Mesendoderm (in vitro differentiated cells): Measurements from ENCODE around the gene DNAJB5. TPM values are rescaled to one million over a fixed set of nuclear protein-coding genes. Genes with fewer than 3 reads are reported as not detected.
"Not testable (repeated sequence)": the region's sequence is repeated elsewhere in the genome, so short reads cannot be mapped to it uniquely, and the experiment has no call there.

Source experiments
- DNase-seq: peaks from one replicate; pipeline ENCODE4 v3.0.0; 2013
- H2AK5ac ChIP-seq: 2 replicates; pipeline ENCODE4 v1.6.1; 2013; ENCODE audit warnings: low read length, inconsistent platforms
- H2BK120ac ChIP-seq: 2 replicates; pipeline ENCODE4 v1.6.1; 2013; ENCODE audit warnings: low read depth, mild to moderate bottlenecking, low read length, moderate library complexity, mixed read lengths
- H2BK15ac ChIP-seq: replicated peaks from 2 replicates; pipeline ENCODE4 v1.6.1; 2013; ENCODE audit warnings: low read depth, mild to moderate bottlenecking, moderate library complexity
- H2BK5ac ChIP-seq: 2 replicates; pipeline ENCODE4 v1.6.1; 2013; ENCODE audit warnings: low read length, inconsistent platforms
- H3K18ac ChIP-seq: 2 replicates; pipeline ENCODE4 v1.6.1; 2013; ENCODE audit warnings: mild to moderate bottlenecking, low read length, mixed read lengths
- H3K23ac ChIP-seq: one replicate; pipeline ENCODE4 v1.6.1; 2013; ENCODE audit warnings: low read length
- H3K27ac ChIP-seq: 2 replicates; pipeline ENCODE4 v1.5.1; 2013; ENCODE audit warnings: low read depth, mild to moderate bottlenecking, inconsistent platforms, low read length, moderate library complexity
- H3K27me3 ChIP-seq: 2 replicates; pipeline ENCODE4 v1.6.1; 2013; ENCODE audit warnings: low read length, control low read depth, mild to moderate bottlenecking, inconsistent platforms; ENCODE audit not compliant: insufficient read depth, poor library complexity
- H3K36me3 ChIP-seq: 2 replicates; pipeline ENCODE4 v1.6.1; 2013; ENCODE audit warnings: low read length, inconsistent platforms; ENCODE audit not compliant: control insufficient read depth, insufficient read depth
- H3K4ac ChIP-seq: one replicate; pipeline ENCODE4 v1.6.1; 2013; ENCODE audit warnings: low read depth, mild to moderate bottlenecking, low read length, moderate library complexity
- H3K4me1 ChIP-seq: 2 replicates; pipeline ENCODE4 v1.6.1; 2013; ENCODE audit warnings: low read depth, low read length, inconsistent platforms; ENCODE audit not compliant: control insufficient read depth
- H3K4me2 ChIP-seq: 2 replicates; pipeline ENCODE4 v1.6.1; 2013; ENCODE audit warnings: low read length
- H3K4me3 ChIP-seq: 2 replicates; pipeline ENCODE4 v1.5.1; 2013; ENCODE audit warnings: mild to moderate bottlenecking, low read length
- H3K56ac ChIP-seq: one replicate; pipeline ENCODE4 v1.6.1; 2013; ENCODE audit warnings: low read length
- H3K79me1 ChIP-seq: 2 replicates; pipeline ENCODE4 v1.6.1; 2013; ENCODE audit warnings: low read length, inconsistent platforms
- H3K79me2 ChIP-seq: 2 replicates; pipeline ENCODE4 v1.6.1; 2013; ENCODE audit warnings: mild to moderate bottlenecking, low read length; ENCODE audit not compliant: control insufficient read depth, insufficient read depth
- H3K9ac ChIP-seq: 2 replicates; pipeline ENCODE4 v1.6.1; 2013; ENCODE audit warnings: low read length, inconsistent platforms
- H4K5ac ChIP-seq: one replicate; pipeline ENCODE4 v1.6.1; 2013; ENCODE audit warnings: low read length
- H4K8ac ChIP-seq: one replicate; pipeline ENCODE4 v1.6.1; 2013; ENCODE audit warnings: low read depth, mild to moderate bottlenecking, control low read depth, low read length, moderate library complexity
- WGBS: extraction: QIAGEN DNeasy Blood & Tissue Kit; methylation state at CpG from one replicate; pipeline ENCODE4 v1.1.7; 2013; ENCODE audit warnings: low lambda C conversion rate, missing lambda C conversion rate; ENCODE audit not compliant: insufficient coverage; ENCODE audit errors: extremely low coverage; 5-methylcytosine and 5-hydroxymethylcytosine counted together
- polyA plus RNA-seq, 2 experiments: library from polyadenylated mRNA; stranded (reverse); fragments of 200-250 nt; gene quantifications; one replicate each; pipeline ENCODE4 v1.2.3, GENCODE V29; 2013

DNAJB5 gene
- 24.8 TPM for polyA plus RNA-seq (2013, experiment 1 of 2)
- polyA plus RNA-seq (2013, experiment 2 of 2), result 25.9 TPM

- peak within 1 kb of the TSS; percentile 89 for H3K4me2 ChIP-seq
- H3K4me1 ChIP-seq, result peaks cover 19% of the 10 kb centered on the region
Observed at GRCh38 chr9:34989003-34989945, at the start of gene DNAJB5. Gene DNAJB5 (plus strand): TSS chr9:34989745. CDS start chr9:34990631, 886 bp downstream.

GRCh38 chr9:34939989-34940388 lies 49.6 kb upstream of the DNAJB5 start:
- H3K27me3 ChIP-seq, H3K18ac ChIP-seq, H4K5ac ChIP-seq, H2BK5ac ChIP-seq, H2AK5ac ChIP-seq, H2BK120ac ChIP-seq, H3K79me2 ChIP-seq, H4K8ac ChIP-seq, H3K4ac ChIP-seq, H2BK15ac ChIP-seq, H3K4me2 ChIP-seq, H3K4me3 ChIP-seq, H3K4me1 ChIP-seq, H3K27ac ChIP-seq, H3K56ac ChIP-seq, H3K23ac ChIP-seq, H3K9ac ChIP-seq, H3K36me3 ChIP-seq, H3K79me1 ChIP-seq: not testable (repeated sequence)
- peak; percentile 50 for DNase-seq

More at GRCh38 chr9:34989003-34989945, at the start of gene DNAJB5:
- peak; percentile 100 for DNase-seq
- Histone ChIP-seq H2BK15ac (no peak within 1 kb of the TSS), H3K9ac (peak within 1 kb of the TSS; percentile 88), H3K27ac (peak within 1 kb of the TSS; percentile 92), H3K27me3 (no peaks in the 10 kb centered on the region), H3K18ac (peak within 1 kb of the TSS; percentile 89), H4K8ac (no peak within 1 kb of the TSS), H3K4me3 (peak within 1 kb of the TSS; percentile 79), H2BK120ac (peak within 1 kb of the TSS; percentile 77), H3K79me2 (no peaks in the 10 kb centered on the region), H3K79me1 (no peaks in the 10 kb centered on the region), H2BK5ac (peak within 1 kb of the TSS; percentile 86), H2AK5ac (peak within 1 kb of the TSS; percentile 50), H4K5ac (no peak within 1 kb of the TSS), H3K56ac (peak within 1 kb of the TSS; percentile 94), H3K36me3 (no peaks in the 10 kb centered on the region), H3K23ac (no peak within 1 kb of the TSS), H3K4ac (peak within 1 kb of the TSS; percentile 89)
- no CpG with 5 or more reads among the region's 65 CpGs for WGBS

- Histone ChIP-seq H3K27me3 (no peaks in the 10 kb centered on the region), H3K4me1 (no peaks in the 10 kb centered on the region), H3K79me1 (no peaks in the 10 kb centered on the region), H3K4me2 (no peak overlapping the region), H2BK120ac (no peak overlapping the region), H4K8ac (no peak overlapping the region), H3K23ac (no peak overlapping the region), H3K36me3 (no peaks in the 10 kb centered on the region), H3K4me3 (no peak overlapping the region), H3K79me2 (no peaks in the 10 kb centered on the region), H2BK5ac (no peak overlapping the region), H2BK15ac (no peak overlapping the region), H3K27ac (no peak overlapping the region), H3K9ac (no peak overlapping the region), H2AK5ac (no peak overlapping the region), H3K56ac (no peak overlapping the region), H4K5ac (no peak overlapping the region), H3K4ac (no peak overlapping the region), H3K18ac (no peak overlapping the region)
- no peak for DNase-seq
- no CpG with 5 or more reads among the region's 2 CpGs for WGBS
Observed at GRCh38 chr9:34948451-34948850, 41.1 kb upstream of the DNAJB5 start.

GRCh38 chr9:34954225-34954624 lies 35.3 kb upstream of the DNAJB5 start:
- H3K23ac ChIP-seq, result no peak overlapping the region
- no peak overlapping the region for H3K4ac ChIP-seq
- H3K36me3 ChIP-seq, result no peaks in the 10 kb centered on the region
- H4K5ac ChIP-seq, result no peak overlapping the region
- no peak overlapping the region for H3K9ac ChIP-seq
- peaks cover 8% of the 10 kb centered on the region for H3K27me3 ChIP-seq
- H3K18ac ChIP-seq, result no peak overlapping the region
- no peaks in the 10 kb centered on the region for H3K79me2 ChIP-seq
- H3K4me2 ChIP-seq, result no peak overlapping the region
- peaks cover 1% of the 10 kb centered on the region for H3K4me1 ChIP-seq
- H3K4me3 ChIP-seq, result no peak overlapping the region
- no peak overlapping the region for H2BK5ac ChIP-seq
- H3K27ac ChIP-seq, result no peak overlapping the region
- no CpG with 5 or more reads among the region's 2 CpGs for WGBS
- H4K8ac ChIP-seq, result no peak overlapping the region
- H3K56ac ChIP-seq, result no peak overlapping the region
- H2AK5ac ChIP-seq, result no peak overlapping the region
- H3K79me1 ChIP-seq, result no peaks in the 10 kb centered on the region
- no peak for DNase-seq
- no peak overlapping the region for H2BK120ac ChIP-seq
- no peak overlapping the region for H2BK15ac ChIP-seq

- H2BK5ac ChIP-seq, H3K79me2 ChIP-seq, H2BK15ac ChIP-seq, H3K56ac ChIP-seq, H3K79me1 ChIP-seq, H3K27ac ChIP-seq, H3K36me3 ChIP-seq, H3K23ac ChIP-seq, H3K27me3 ChIP-seq, H3K4me3 ChIP-seq, H3K4me1 ChIP-seq, H4K8ac ChIP-seq, H3K18ac ChIP-seq, H3K9ac ChIP-seq, H3K4ac ChIP-seq, H4K5ac ChIP-seq, H3K4me2 ChIP-seq, H2BK120ac ChIP-seq, H2AK5ac ChIP-seq, DNase-seq: not testable (repeated sequence)
- WGBS, result no CpG with 5 or more reads among the region's 7 CpGs
Observed at GRCh38 chr9:34956066-34956465, 33.5 kb upstream of the DNAJB5 start.
